Activated CD4-positive, alpha-beta T cell treated with anti-CD3 and anti-CD28 coated beads, Interleukin-2, amount 10 ng/mL, durations not matched to agents 24 days and 14 days (primary cell): ENCODE results near the gene STING1. TPM values are rescaled to one million over a fixed set of nuclear protein-coding genes. Genes with fewer than 3 reads are reported as not detected.
"Not testable (repeated sequence)": the region's sequence is repeated elsewhere in the genome, so short reads cannot be mapped to it uniquely, and the experiment has no call there.

Experiments used
- DNase-seq: peaks from one replicate; pipeline ENCODE4 v3.0.0; 2022
- H3K27ac Mint-ChIP-seq: one replicate; pipeline ENCODE4 v1.8.0; 2022; ENCODE audit warnings: mild to moderate bottlenecking, mixed read lengths
- H3K27me3 Mint-ChIP-seq: one replicate; pipeline ENCODE4 v1.8.0; 2022; ENCODE audit warnings: mixed read lengths
- H3K36me3 Mint-ChIP-seq: one replicate; pipeline ENCODE4 v1.8.0; 2022; ENCODE audit warnings: low read depth, mild to moderate bottlenecking, mixed read lengths
- H3K4me1 Mint-ChIP-seq: one replicate; pipeline ENCODE4 v1.8.0; 2021; ENCODE audit warnings: mixed read lengths
- H3K4me3 Mint-ChIP-seq: one replicate; pipeline ENCODE4 v1.8.0; 2022; ENCODE audit warnings: mild to moderate bottlenecking, moderate library complexity, mixed read lengths
- H3K9me3 Mint-ChIP-seq: one replicate; pipeline ENCODE4 v1.8.0; 2021; ENCODE audit warnings: mixed read lengths
- intact Hi-C: fragments of 100-400 bp; cut with micrococcal nuclease; formaldehyde crosslinking; loops from one replicate; pipeline ENCODE4 v1.15.1; 2023
- total RNA-seq: library from RNA; stranded (reverse); gene quantifications from 2 replicates; pipeline ENCODE4 v1.2.3, GENCODE V29; 2022

Gene STING1
- total RNA-seq, 1 donor from 2014 or later: 201 TPM

GRCh38 chr5:139514486-139514856 is 31.9 kb upstream of the STING1 start:
- peaks cover 3% of the 10 kb centered on the region for H3K36me3 Mint-ChIP-seq
- DNase-seq: no peak

GRCh38 chr5:139513852-139514485 is 31.4 kb upstream of the STING1 start:
- peak overlapping the region; percentile 39 for H3K27ac Mint-ChIP-seq
- peaks cover 3% of the 10 kb centered on the region for H3K36me3 Mint-ChIP-seq
- intact Hi-C loops: loop anchor here (1.0 to 5.0 kb wide), 6 partner anchors 17 to 99 kb away; partner anchors contain the start of gene DNAJC18
- peaks cover 12% of the 10 kb centered on the region for H3K9me3 Mint-ChIP-seq
- peaks cover 1% of the 10 kb centered on the region for H3K27me3 Mint-ChIP-seq
- no peak overlapping the region for H3K4me3 Mint-ChIP-seq
- H3K4me1 Mint-ChIP-seq: peaks cover 58% of the 10 kb centered on the region
- DNase-seq: no peak

More at GRCh38 chr5:139514486-139514856, 31.9 kb upstream of the STING1 start:
- H3K4me3 Mint-ChIP-seq: no peak overlapping the region
- H3K27ac Mint-ChIP-seq: no peak overlapping the region
- peaks cover 1% of the 10 kb centered on the region for H3K27me3 Mint-ChIP-seq
- peaks cover 58% of the 10 kb centered on the region for H3K4me1 Mint-ChIP-seq
- H3K9me3 Mint-ChIP-seq: peaks cover 12% of the 10 kb centered on the region
- intact Hi-C loops: loop anchor here (5.0 kb wide), 1 partner anchor 77 kb away; the partner anchor contains the start of gene DNAJC18

GRCh38 chr5:139513434-139513833 is 30.9 kb upstream of the STING1 start:
- H3K27me3 Mint-ChIP-seq, H3K4me3 Mint-ChIP-seq, H3K36me3 Mint-ChIP-seq: not testable (repeated sequence)
- intact Hi-C loops: loop anchor here (1.0 to 5.0 kb wide), 6 partner anchors 17 to 99 kb away; partner anchors contain the start of gene DNAJC18
- Mint-ChIP-seq H3K27ac (peak overlapping the region; percentile 39), H3K4me1 (peaks cover 57% of the 10 kb centered on the region), H3K9me3 (peaks cover 12% of the 10 kb centered on the region)
- peak; percentile 93 for DNase-seq

GRCh38 chr5:139512786-139513390 is 30.3 kb upstream of the STING1 start:
- Mint-ChIP-seq H3K27me3 (peaks cover 1% of the 10 kb centered on the region), H3K4me3 (peak overlapping the region; percentile 66), H3K9me3 (peaks cover 12% of the 10 kb centered on the region), H3K4me1 (peaks cover 58% of the 10 kb centered on the region), H3K36me3 (peaks cover 3% of the 10 kb centered on the region), H3K27ac (peak overlapping the region; percentile 87)
- no peak for DNase-seq
- intact Hi-C loops: loop anchor here (1.0 to 5.0 kb wide), 6 partner anchors 16 to 98 kb away; partner anchors contain the start of gene DNAJC18

GRCh38 chr5:139504722-139505121 is 22.2 kb upstream of the STING1 start:
- DNase-seq, H3K27ac Mint-ChIP-seq, H3K4me3 Mint-ChIP-seq, H3K27me3 Mint-ChIP-seq, H3K4me1 Mint-ChIP-seq, H3K36me3 Mint-ChIP-seq, H3K9me3 Mint-ChIP-seq, intact Hi-C loops: not testable (repeated sequence)

GRCh38 chr5:139503879-139504278 is 21.3 kb upstream of the STING1 start:
- H3K9me3 Mint-ChIP-seq, DNase-seq, intact Hi-C loops, H3K36me3 Mint-ChIP-seq, H3K4me3 Mint-ChIP-seq, H3K27ac Mint-ChIP-seq, H3K4me1 Mint-ChIP-seq, H3K27me3 Mint-ChIP-seq: not testable (repeated sequence)

GRCh38 chr5:139503036-139503817 is 20.7 kb upstream of the STING1 start:
- H3K27me3 Mint-ChIP-seq, H3K36me3 Mint-ChIP-seq, H3K9me3 Mint-ChIP-seq, intact Hi-C loops, H3K4me1 Mint-ChIP-seq, H3K4me3 Mint-ChIP-seq, DNase-seq, H3K27ac Mint-ChIP-seq: not testable (repeated sequence)

- Mint-ChIP-seq H3K27ac (no peak overlapping the region), H3K27me3 (peaks cover 2% of the 10 kb centered on the region), H3K36me3 (no peaks in the 10 kb centered on the region), H3K9me3 (no peaks in the 10 kb centered on the region), H3K4me1 (no peaks in the 10 kb centered on the region), H3K4me3 (no peak overlapping the region)
- no peak for DNase-seq
- intact Hi-C loops: no loop called here
These were observed 18.8 kb upstream of the STING1 start for GRCh38 chr5:139501381-139501780.

- Mint-ChIP-seq H3K9me3 (no peaks in the 10 kb centered on the region), H3K27me3 (no peaks in the 10 kb centered on the region), H3K27ac (peak overlapping the region; percentile 85), H3K4me3 (no peak overlapping the region), H3K4me1 (peaks cover 20% of the 10 kb centered on the region), H3K36me3 (no peaks in the 10 kb centered on the region)
- intact Hi-C loops: loop anchor here (2.0 kb wide), 2 partner anchors 15 to 17 kb away; no protein-coding TSS in a partner anchor
- no peak for DNase-seq
These were observed 13.3 kb upstream of the STING1 start for GRCh38 chr5:139495638-139496435.

- no peak for DNase-seq
- intact Hi-C loops: no loop called here
- H3K9me3 Mint-ChIP-seq: no peaks in the 10 kb centered on the region
- H3K36me3 Mint-ChIP-seq: no peaks in the 10 kb centered on the region
- H3K27me3 Mint-ChIP-seq: no peaks in the 10 kb centered on the region
- peaks cover 20% of the 10 kb centered on the region for H3K4me1 Mint-ChIP-seq
- no peak overlapping the region for H3K4me3 Mint-ChIP-seq
- H3K27ac Mint-ChIP-seq: no peak overlapping the region
These were observed 12.3 kb upstream of the STING1 start for GRCh38 chr5:139494832-139495231.

GRCh38 chr5:139494256-139494655 is 11.7 kb upstream of the STING1 start:
- no peak for DNase-seq
- H3K9me3 Mint-ChIP-seq: no peaks in the 10 kb centered on the region
- H3K27ac Mint-ChIP-seq: no peak overlapping the region
- no peak overlapping the region for H3K4me3 Mint-ChIP-seq
- intact Hi-C loops: no loop called here
- H3K4me1 Mint-ChIP-seq: peaks cover 20% of the 10 kb centered on the region
- no peaks in the 10 kb centered on the region for H3K36me3 Mint-ChIP-seq
- H3K27me3 Mint-ChIP-seq: no peaks in the 10 kb centered on the region

GRCh38 chr5:139492700-139493192 is 10.2 kb upstream of the STING1 start:
- H3K9me3 Mint-ChIP-seq: no peaks in the 10 kb centered on the region
- peak; percentile 65 for DNase-seq
- peak overlapping the region; percentile 35 for H3K4me3 Mint-ChIP-seq
- peaks cover 29% of the 10 kb centered on the region for H3K4me1 Mint-ChIP-seq
- peak overlapping the region; percentile 51 for H3K27ac Mint-ChIP-seq
- no peaks in the 10 kb centered on the region for H3K36me3 Mint-ChIP-seq
- intact Hi-C loops: no loop called here
- H3K27me3 Mint-ChIP-seq: no peaks in the 10 kb centered on the region

GRCh38 chr5:139488260-139488659 is 5.7 kb upstream of the STING1 start:
- no peaks in the 10 kb centered on the region for H3K9me3 Mint-ChIP-seq
- peak; percentile 72 for DNase-seq
- intact Hi-C loops: no loop called here
- H3K4me1 Mint-ChIP-seq: peaks cover 24% of the 10 kb centered on the region
- no peaks in the 10 kb centered on the region for H3K27me3 Mint-ChIP-seq
- H3K27ac Mint-ChIP-seq: peak overlapping the region; percentile 60
- H3K4me3 Mint-ChIP-seq: no peak overlapping the region
- no peaks in the 10 kb centered on the region for H3K36me3 Mint-ChIP-seq
